Endothelial cell of umbilical vein (primary cell): ENCODE measurements around the gene C1QTNF4. TPM values are rescaled to one million over a fixed set of nuclear protein-coding genes. Genes with fewer than 3 reads are reported as not detected.

Source experiments
- BruUV-seq: library from RNA; stranded (reverse); fragments of 400-500 nt; replicated peaks from 2 replicates; lab custom pipeline; 2021; lab: Mats Ljungman, UMichigan
- CTCF ChIA-PET: fragments of 300-600, 350-600 bp; sonication (Branson Sonifier 250); formaldehyde crosslinking; loops from one replicate; lab custom pipeline; 2021; ENCODE audit warnings: antibody characterized with exemption, inconsistent platforms; lab: Charles Lee
- POLR2A ChIA-PET: fragments of 300-600, 350-600 bp; sonication (Branson Sonifier 250); formaldehyde crosslinking; loops from one replicate; lab custom pipeline; 2021; ENCODE audit warnings: antibody characterized with exemption, inconsistent platforms; lab: Charles Lee
- DNase-seq: peaks from one replicate; pipeline ENCODE4 v3.0.0-alpha.2; 2011; ENCODE audit warnings: low read depth, low spot score
- FAIRE-seq: peaks from 2 replicates; lab custom pipeline; 2011; peaks lifted over from hg19 to GRCh38; lab: Jason Lieb, UNC
- H2AFZ ChIP-seq: 2 replicates; pipeline ENCODE4 v1.6.0; 2012; ENCODE audit warnings: low read depth, low read length, control low read depth, inconsistent platforms
- H3K27ac ChIP-seq: 2 replicates; pipeline ENCODE4 v1.5.1; 2011; ENCODE audit warnings: low read depth, mild to moderate bottlenecking, control low read depth, low read length, moderate library complexity; ENCODE audit not compliant: insufficient read depth
- H3K27me3 ChIP-seq, 2 experiments: 2 replicates each; pipeline versions ENCODE4 v1.6.0 to v1.6.1; 2011; ENCODE audit warnings: low read length in 2 of 2, mixed read lengths in 1 of 2; ENCODE audit not compliant: control insufficient read depth in 2 of 2, insufficient read depth in 2 of 2
- H3K36me3 ChIP-seq, 2 experiments: 2 replicates in 1 of 2; 3 replicates in 1 of 2; pipeline ENCODE4 v1.5.1; 2011; ENCODE audit warnings: low read length in 2 of 2, mild to moderate bottlenecking in 1 of 2, moderate library complexity in 1 of 2; ENCODE audit not compliant: control insufficient read depth in 2 of 2, insufficient read depth in 2 of 2; ENCODE audit errors: extremely low read depth in 1 of 2
- H3K4me1 ChIP-seq: 3 replicates; pipeline ENCODE4 v1.5.1; 2011; ENCODE audit warnings: mild to moderate bottlenecking, low read length; ENCODE audit not compliant: control insufficient read depth, insufficient read depth; ENCODE audit errors: extremely low read depth
- H3K4me2 ChIP-seq: 2 replicates; pipeline ENCODE4 v1.6.1; 2011; ENCODE audit warnings: low read length, control low read depth, mixed read lengths; ENCODE audit not compliant: insufficient read depth
- H3K4me3 ChIP-seq, 3 experiments: fragments of 200-600 bp in 1 of 3; sonication (generic), shearing (Covaris generic) in 1 of 3; replicated peaks in 1 of 3; 2 replicates each; pipeline ENCODE4 v1.5.1; 2011 to 2016; ENCODE audit warnings: control low read depth in 3 of 3, low read length in 3 of 3, mild to moderate bottlenecking in 2 of 3, inconsistent platforms in 1 of 3, low read depth in 1 of 3, moderate library complexity in 1 of 3; ENCODE audit not compliant: insufficient read depth in 1 of 3
- H3K79me2 ChIP-seq: 2 replicates; pipeline ENCODE4 v1.6.0; 2012; ENCODE audit warnings: low read length, inconsistent platforms; ENCODE audit not compliant: control insufficient read depth, insufficient read depth
- H3K9ac ChIP-seq: replicated peaks from 2 replicates; pipeline ENCODE3; 2011; ENCODE audit warnings: low read length, control low read depth; ENCODE audit not compliant: insufficient read depth; ENCODE audit errors: extremely low read depth
- H3K9me1 ChIP-seq: replicated peaks from 3 replicates; pipeline ENCODE4 v1.6.0; 2011; ENCODE audit warnings: mild to moderate bottlenecking, low read length; ENCODE audit not compliant: control insufficient read depth, insufficient read depth; ENCODE audit errors: extremely low read depth
- H3K9me3 ChIP-seq: replicated peaks from 2 replicates; pipeline ENCODE4 v1.5.1; 2012; ENCODE audit warnings: low read length, inconsistent platforms; ENCODE audit not compliant: control insufficient read depth, insufficient read depth
- H4K20me1 ChIP-seq: replicated peaks from 2 replicates; pipeline ENCODE3; 2011; ENCODE audit warnings: mild to moderate bottlenecking, low read length; ENCODE audit not compliant: control insufficient read depth, insufficient read depth; ENCODE audit errors: extremely low read depth
- EZH2 ChIP-seq: IDR thresholded peaks from 2 replicates; pipeline ENCODE4 v1.6.1; 2012; ENCODE audit warnings: borderline replicate concordance, low read depth, mild to moderate bottlenecking, moderate library complexity, low read length, inconsistent platforms; ENCODE audit not compliant: severe bottlenecking
- FOS ChIP-seq: IDR thresholded peaks from 2 replicates; pipeline ENCODE4 v1.6.1; 2011; ENCODE audit warnings: mild to moderate bottlenecking, low read length, moderate library complexity, borderline replicate concordance; ENCODE audit not compliant: insufficient read depth
- GATA2 ChIP-seq: IDR thresholded peaks from 2 replicates; pipeline ENCODE4 v1.7.0; 2011; ENCODE audit warnings: low read depth, mild to moderate bottlenecking, moderate library complexity, mixed read lengths, low read length; ENCODE audit not compliant: insufficient read length, insufficient read depth
- JUN ChIP-seq: IDR thresholded peaks from 2 replicates; pipeline ENCODE4 v1.6.1; 2011; ENCODE audit warnings: borderline replicate concordance, low read depth; ENCODE audit not compliant: insufficient read length, insufficient read depth
- MYC ChIP-seq: IDR thresholded peaks from one replicate; pipeline ENCODE4 v1.6.1; 2011; ENCODE audit warnings: mild to moderate bottlenecking, low read depth, low read length
- POLR2A ChIP-seq: IDR thresholded peaks from 2 replicates; pipeline ENCODE4 v1.6.1; 2012; ENCODE audit warnings: low read depth, mild to moderate bottlenecking, control low read depth, low read length
- POLR2AphosphoS5 ChIP-seq: IDR thresholded peaks from 2 replicates; pipeline ENCODE4 v1.6.1; 2012; ENCODE audit warnings: low read depth, mild to moderate bottlenecking, control low read depth, low read length, moderate library complexity; ENCODE audit not compliant: insufficient read depth
- dilution Hi-C: fragments of 300-500 bp; cut with MboI; formaldehyde crosslinking; loops from one replicate; pipeline ENCODE4 v1.15.0; 2019; ENCODE audit warnings: low sequenced_read_pairs; ENCODE audit not compliant: extremely low pct_ligation_motif_present
- intact Hi-C: fragments of 100-400 bp; cut with micrococcal nuclease; formaldehyde crosslinking; loops from one replicate; pipeline ENCODE4 v1.10.0; 2022
- polyA plus RNA-seq, 4 experiments: library from polyadenylated mRNA; depleted of rRNA in 3 of 4; stranded (reverse) in 3 of 4; unstranded in 1 of 4; fragments of >200 nt; gene quantifications; 2 replicates each; pipeline versions ENCODE4 v1.2.1 to v1.2.3, GENCODE V29; 2011 to 2012; ENCODE audit warnings: missing spikeins in 1 of 4
- total RNA-seq: library from RNA; stranded (reverse); gene quantifications from 2 replicates; pipeline ENCODE4 v1.2.3, GENCODE V29; 2021
- TF ChIP-seq, protein P1 (sequence below): IDR thresholded peaks from 2 replicates; pipeline ENCODE4 v1.6.1; 2011; ENCODE audit not compliant: insufficient read depth, insufficient read length
- TF ChIP-seq, protein P2 (sequence below), 2 donors: IDR thresholded peaks; 1 replicate in 1 of 2; 2 replicates in 1 of 2; pipeline ENCODE4 v1.5.1; 2011; ENCODE audit warnings: low read length in 2 of 2, mild to moderate bottlenecking in 2 of 2, moderate library complexity in 2 of 2, control low read depth in 1 of 2, inconsistent platforms in 1 of 2, low read depth in 1 of 2; ENCODE audit not compliant: insufficient read depth in 1 of 2; ENCODE audit errors: extremely low read depth in 1 of 2

Gene C1QTNF4
- total and polyA plus RNA-seq, 2 donors (not counting 3 experiments of a cell fraction or from before 2014, with no cell fraction given) = 1.7 to 5.4 TPM

DNA sequence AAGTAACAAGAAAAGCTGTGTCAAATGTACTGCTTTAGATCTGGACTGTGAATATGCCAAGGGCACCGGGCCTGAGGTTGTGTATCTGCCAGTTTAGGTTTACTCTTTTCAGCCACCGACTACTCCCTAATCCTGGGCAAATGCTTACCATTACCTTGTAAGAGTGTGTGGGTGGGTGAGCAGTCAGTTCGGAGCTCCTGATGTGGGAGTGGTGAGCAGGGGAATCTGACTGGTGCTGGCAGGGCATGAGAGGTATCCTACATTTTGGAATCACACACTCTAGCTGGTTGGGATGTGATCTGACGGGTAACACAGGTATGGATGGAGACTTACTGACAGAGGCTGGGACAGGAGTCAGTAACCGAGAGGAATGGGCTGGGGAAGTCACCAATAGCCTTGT lies 10.4 kb downstream of the C1QTNF4 start:
- Histone ChIP-seq H3K36me3 (peaks cover 13 to 20% of the 10 kb centered on the region in 2 experiments), H3K4me2 (no peak overlapping the region), H4K20me1 (no peaks in the 10 kb centered on the region), H2AFZ (no peak overlapping the region), H3K9me3 (no peaks in the 10 kb centered on the region), H3K9me1 (no peaks in the 10 kb centered on the region), H3K4me1 (peaks cover 11% of the 10 kb centered on the region), H3K27ac (no peak overlapping the region), H3K27me3 (no peaks in the 10 kb centered on the region), H3K4me3 (no peak overlapping the region), H3K79me2 (peaks cover 19% of the 10 kb centered on the region), H3K9ac (no peak overlapping the region)
- BruUV-seq = no TSS peak
- dilution Hi-C loops = no loop called here
- ChIA-PET CTCF (no interaction called here), POLR2A (no interaction called here)
- intact Hi-C loops = no loop called here
- DNase-seq (no peak), FAIRE-seq (no peak)
- TF ChIP-seq FOS = no peak
- no peak for TF ChIP-seq MYC
- TF ChIP-seq GATA2 = no peak
- no peak for TF ChIP-seq POLR2A
- TF ChIP-seq, protein P1, sequence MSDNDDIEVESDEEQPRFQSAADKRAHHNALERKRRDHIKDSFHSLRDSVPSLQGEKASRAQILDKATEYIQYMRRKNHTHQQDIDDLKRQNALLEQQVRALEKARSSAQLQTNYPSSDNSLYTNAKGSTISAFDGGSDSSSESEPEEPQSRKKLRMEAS = no peak
- TF ChIP-seq JUN = no peak
- no peak for TF ChIP-seq POLR2AphosphoS5
- TF ChIP-seq, protein P2, sequence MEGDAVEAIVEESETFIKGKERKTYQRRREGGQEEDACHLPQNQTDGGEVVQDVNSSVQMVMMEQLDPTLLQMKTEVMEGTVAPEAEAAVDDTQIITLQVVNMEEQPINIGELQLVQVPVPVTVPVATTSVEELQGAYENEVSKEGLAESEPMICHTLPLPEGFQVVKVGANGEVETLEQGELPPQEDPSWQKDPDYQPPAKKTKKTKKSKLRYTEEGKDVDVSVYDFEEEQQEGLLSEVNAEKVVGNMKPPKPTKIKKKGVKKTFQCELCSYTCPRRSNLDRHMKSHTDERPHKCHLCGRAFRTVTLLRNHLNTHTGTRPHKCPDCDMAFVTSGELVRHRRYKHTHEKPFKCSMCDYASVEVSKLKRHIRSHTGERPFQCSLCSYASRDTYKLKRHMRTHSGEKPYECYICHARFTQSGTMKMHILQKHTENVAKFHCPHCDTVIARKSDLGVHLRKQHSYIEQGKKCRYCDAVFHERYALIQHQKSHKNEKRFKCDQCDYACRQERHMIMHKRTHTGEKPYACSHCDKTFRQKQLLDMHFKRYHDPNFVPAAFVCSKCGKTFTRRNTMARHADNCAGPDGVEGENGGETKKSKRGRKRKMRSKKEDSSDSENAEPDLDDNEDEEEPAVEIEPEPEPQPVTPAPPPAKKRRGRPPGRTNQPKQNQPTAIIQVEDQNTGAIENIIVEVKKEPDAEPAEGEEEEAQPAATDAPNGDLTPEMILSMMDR (IDR thresholded peaks at IDR 0.05; ENCODE audit: extremely low read depth in 1 of 2, insufficient read depth in 1 of 2, low read depth in 1 of 2, low read length in 2 of 2) = no peak
- TF ChIP-seq EZH2 = no peak
